SK-N-SH (cell line): Measurements from ENCODE around the gene LARGE1.

Experiments used
- EZH2phosphoT487 ChIP-seq: fragments of 200-600 bp; sonication (generic); IDR thresholded peaks from 2 replicates; pipeline ENCODE4 v1.6.1; 2017; ENCODE audit warnings: low read depth, mixed run types, mild to moderate bottlenecking, antibody characterized with exemption, moderate library complexity, borderline replicate concordance
- FOXJ3 ChIP-seq: sonication (generic); formaldehyde crosslinking; IDR thresholded peaks from 2 replicates; pipeline ENCODE4 v1.5.1; 2020; ENCODE audit warnings: mild to moderate bottlenecking, missing genetic modification reagents
- POLR2AphosphoS5 ChIP-seq: IDR thresholded peaks from 2 replicates; pipeline ENCODE4 v1.6.1; 2012; ENCODE audit warnings: low read depth, low read length
- RFX5 ChIP-seq: IDR thresholded peaks from 2 replicates; pipeline ENCODE4 v1.6.1; 2012; ENCODE audit warnings: mild to moderate bottlenecking, improper control_type of control experiment, low read length
- RXRA ChIP-seq: IDR thresholded peaks from 2 replicates; pipeline ENCODE4 v1.4.0; 2012; ENCODE audit warnings: low read depth, mild to moderate bottlenecking, borderline replicate concordance
- TAF1 ChIP-seq: IDR thresholded peaks from 2 replicates; pipeline ENCODE4 v1.6.1; 2012; ENCODE audit warnings: low read depth, mild to moderate bottlenecking, low read length, moderate library complexity, borderline replicate concordance
- TF ChIP-seq, protein P1 (sequence below): fragments of 200-600 bp; sonication (generic); IDR thresholded peaks from 2 replicates; pipeline ENCODE4 v1.6.1; 2017; ENCODE audit warnings: antibody characterized with exemption, mild to moderate bottlenecking, moderate library complexity
- TF ChIP-seq, protein P2 (sequence below): IDR thresholded peaks from 2 replicates; pipeline ENCODE4 v1.6.1; 2012; ENCODE audit warnings: mild to moderate bottlenecking, low read depth, low read length, moderate library complexity
- TF ChIP-seq, protein P3 (sequence below): fragments of 150-350 bp; IDR thresholded peaks from 2 replicates; pipeline ENCODE4 v1.6.1; 2017; ENCODE audit warnings: antibody characterized with exemption, low read length, low read depth, borderline replicate concordance

DNA sequence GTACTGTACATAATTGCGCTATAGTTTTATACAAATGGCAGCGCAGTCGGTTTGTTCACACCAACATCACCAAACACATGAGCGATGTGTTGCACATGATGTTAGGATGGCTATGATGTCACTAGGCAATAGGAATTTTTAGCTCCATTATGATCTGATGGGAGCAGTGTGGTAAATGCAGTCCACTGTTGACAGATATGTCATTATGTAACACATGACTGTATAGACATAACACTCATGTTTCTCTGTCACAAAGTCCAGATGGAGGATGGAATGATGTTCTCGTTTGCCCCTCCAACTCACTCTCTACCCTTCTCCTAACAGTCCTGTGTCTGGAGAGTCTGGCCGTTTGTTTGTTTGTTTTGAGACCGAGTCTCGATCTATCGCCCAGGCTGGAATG is 288.5 kb downstream of the LARGE1 start:
- TF ChIP-seq EZH2phosphoT487: no peak
- no peak for TF ChIP-seq POLR2AphosphoS5
- TF ChIP-seq, protein P1, sequence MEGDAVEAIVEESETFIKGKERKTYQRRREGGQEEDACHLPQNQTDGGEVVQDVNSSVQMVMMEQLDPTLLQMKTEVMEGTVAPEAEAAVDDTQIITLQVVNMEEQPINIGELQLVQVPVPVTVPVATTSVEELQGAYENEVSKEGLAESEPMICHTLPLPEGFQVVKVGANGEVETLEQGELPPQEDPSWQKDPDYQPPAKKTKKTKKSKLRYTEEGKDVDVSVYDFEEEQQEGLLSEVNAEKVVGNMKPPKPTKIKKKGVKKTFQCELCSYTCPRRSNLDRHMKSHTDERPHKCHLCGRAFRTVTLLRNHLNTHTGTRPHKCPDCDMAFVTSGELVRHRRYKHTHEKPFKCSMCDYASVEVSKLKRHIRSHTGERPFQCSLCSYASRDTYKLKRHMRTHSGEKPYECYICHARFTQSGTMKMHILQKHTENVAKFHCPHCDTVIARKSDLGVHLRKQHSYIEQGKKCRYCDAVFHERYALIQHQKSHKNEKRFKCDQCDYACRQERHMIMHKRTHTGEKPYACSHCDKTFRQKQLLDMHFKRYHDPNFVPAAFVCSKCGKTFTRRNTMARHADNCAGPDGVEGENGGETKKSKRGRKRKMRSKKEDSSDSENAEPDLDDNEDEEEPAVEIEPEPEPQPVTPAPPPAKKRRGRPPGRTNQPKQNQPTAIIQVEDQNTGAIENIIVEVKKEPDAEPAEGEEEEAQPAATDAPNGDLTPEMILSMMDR: no peak
- TF ChIP-seq, protein P2, sequence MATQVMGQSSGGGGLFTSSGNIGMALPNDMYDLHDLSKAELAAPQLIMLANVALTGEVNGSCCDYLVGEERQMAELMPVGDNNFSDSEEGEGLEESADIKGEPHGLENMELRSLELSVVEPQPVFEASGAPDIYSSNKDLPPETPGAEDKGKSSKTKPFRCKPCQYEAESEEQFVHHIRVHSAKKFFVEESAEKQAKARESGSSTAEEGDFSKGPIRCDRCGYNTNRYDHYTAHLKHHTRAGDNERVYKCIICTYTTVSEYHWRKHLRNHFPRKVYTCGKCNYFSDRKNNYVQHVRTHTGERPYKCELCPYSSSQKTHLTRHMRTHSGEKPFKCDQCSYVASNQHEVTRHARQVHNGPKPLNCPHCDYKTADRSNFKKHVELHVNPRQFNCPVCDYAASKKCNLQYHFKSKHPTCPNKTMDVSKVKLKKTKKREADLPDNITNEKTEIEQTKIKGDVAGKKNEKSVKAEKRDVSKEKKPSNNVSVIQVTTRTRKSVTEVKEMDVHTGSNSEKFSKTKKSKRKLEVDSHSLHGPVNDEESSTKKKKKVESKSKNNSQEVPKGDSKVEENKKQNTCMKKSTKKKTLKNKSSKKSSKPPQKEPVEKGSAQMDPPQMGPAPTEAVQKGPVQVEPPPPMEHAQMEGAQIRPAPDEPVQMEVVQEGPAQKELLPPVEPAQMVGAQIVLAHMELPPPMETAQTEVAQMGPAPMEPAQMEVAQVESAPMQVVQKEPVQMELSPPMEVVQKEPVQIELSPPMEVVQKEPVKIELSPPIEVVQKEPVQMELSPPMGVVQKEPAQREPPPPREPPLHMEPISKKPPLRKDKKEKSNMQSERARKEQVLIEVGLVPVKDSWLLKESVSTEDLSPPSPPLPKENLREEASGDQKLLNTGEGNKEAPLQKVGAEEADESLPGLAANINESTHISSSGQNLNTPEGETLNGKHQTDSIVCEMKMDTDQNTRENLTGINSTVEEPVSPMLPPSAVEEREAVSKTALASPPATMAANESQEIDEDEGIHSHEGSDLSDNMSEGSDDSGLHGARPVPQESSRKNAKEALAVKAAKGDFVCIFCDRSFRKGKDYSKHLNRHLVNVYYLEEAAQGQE: no peak
- no peak for TF ChIP-seq TAF1
- TF ChIP-seq RXRA: no peak
- no peak for TF ChIP-seq RFX5
- TF ChIP-seq, protein P3, sequence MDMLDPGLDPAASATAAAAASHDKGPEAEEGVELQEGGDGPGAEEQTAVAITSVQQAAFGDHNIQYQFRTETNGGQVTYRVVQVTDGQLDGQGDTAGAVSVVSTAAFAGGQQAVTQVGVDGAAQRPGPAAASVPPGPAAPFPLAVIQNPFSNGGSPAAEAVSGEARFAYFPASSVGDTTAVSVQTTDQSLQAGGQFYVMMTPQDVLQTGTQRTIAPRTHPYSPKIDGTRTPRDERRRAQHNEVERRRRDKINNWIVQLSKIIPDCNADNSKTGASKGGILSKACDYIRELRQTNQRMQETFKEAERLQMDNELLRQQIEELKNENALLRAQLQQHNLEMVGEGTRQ: no peak
- TF ChIP-seq FOXJ3: no peak
